COLO829 (cell line): ENCODE results near the gene LMO7.
"Not testable (repeated sequence)": the region's sequence is repeated elsewhere in the genome, so short reads cannot be mapped to it uniquely, and the experiment has no call there.

ENCODE experiments used
- DNase-seq: peaks from one replicate; pipeline ENCODE4 v3.0.0; 2012; ENCODE audit warnings: low spot score

LMO7 gene

GRCh38 chr13:75771818-75772217 lies 135.7 kb downstream of the LMO7 start:
- DNase-seq = peak; percentile 20

GRCh38 chr13:75774176-75774575 lies 138.0 kb downstream of the LMO7 start:
- DNase-seq = no peak

- no peak for DNase-seq
Observed at GRCh38 chr13:75776550-75776949, 140.4 kb downstream of the LMO7 start.

- DNase-seq = no peak
Observed at GRCh38 chr13:75779393-75779792, 143.3 kb downstream of the LMO7 start.

- not testable (repeated sequence) for DNase-seq
Observed at GRCh38 chr13:75780103-75780502, 144.0 kb downstream of the LMO7 start.

GRCh38 chr13:75782985-75783384 lies 146.9 kb downstream of the LMO7 start:
- no peak for DNase-seq

GRCh38 chr13:75784003-75784402 lies 147.9 kb downstream of the LMO7 start:
- no peak for DNase-seq

GRCh38 chr13:75785130-75785529 lies 149.0 kb downstream of the LMO7 start:
- no peak for DNase-seq

- DNase-seq = no peak
Observed at GRCh38 chr13:75787249-75787928, 151.3 kb downstream of the LMO7 start.

GRCh38 chr13:75788481-75788981 lies 152.4 kb downstream of the LMO7 start:
- DNase-seq = no peak

- no peak for DNase-seq
Observed at GRCh38 chr13:75789451-75790197, 153.5 kb downstream of the LMO7 start.

GRCh38 chr13:75790198-75790970 lies 154.3 kb downstream of the LMO7 start:
- DNase-seq = no peak

GRCh38 chr13:75792526-75793187 lies 156.5 kb downstream of the LMO7 start:
- DNase-seq = no peak

GRCh38 chr13:75793188-75793567 lies 157.0 kb downstream of the LMO7 start:
- DNase-seq = not testable (repeated sequence)

- no peak for DNase-seq
Observed at GRCh38 chr13:75794663-75795062, 158.5 kb downstream of the LMO7 start.

GRCh38 chr13:75795274-75795673 lies 159.1 kb downstream of the LMO7 start:
- no peak for DNase-seq

GRCh38 chr13:75796825-75797224 lies 160.7 kb downstream of the LMO7 start:
- no peak for DNase-seq

GRCh38 chr13:75797239-75797638 lies 161.1 kb downstream of the LMO7 start:
- no peak for DNase-seq

- no peak for DNase-seq
Observed at GRCh38 chr13:75797719-75798118, 161.6 kb downstream of the LMO7 start.

GRCh38 chr13:75798353-75799255 lies 162.5 kb downstream of the LMO7 start:
- DNase-seq = no peak

- no peak for DNase-seq
Observed at GRCh38 chr13:75800545-75800944, 164.4 kb downstream of the LMO7 start.
